OCI-LY7 (cell line): ENCODE results near the gene SH3PXD2A. TPM values are rescaled to one million over a fixed set of nuclear protein-coding genes. Genes with fewer than 3 reads are reported as not detected.

ENCODE experiments used
- BruUV-seq: library from RNA; stranded (reverse); fragments of 400-500 nt; replicated peaks from 2 replicates; lab custom pipeline; 2021; lab: Mats Ljungman, UMichigan
- CTCF ChIA-PET: fragments of 300-600 bp; sonication (Branson Sonifier 250); formaldehyde crosslinking; loops from one replicate; lab custom pipeline; 2022; ENCODE audit warnings: antibody characterized with exemption; ENCODE audit not compliant: unreplicated experiment; lab: Charles Lee
- POLR2A ChIA-PET: fragments of 300-600 bp; sonication (Branson Sonifier 250); formaldehyde crosslinking; loops from one replicate; lab custom pipeline; 2022; ENCODE audit warnings: antibody characterized with exemption; lab: Charles Lee
- DNase-seq: peaks from one replicate; pipeline ENCODE4 v3.0.0-alpha.2; 2015; ENCODE audit warnings: low spot score
- H2AFZ ChIP-seq: fragments of 200-600 bp; sonication (generic), shearing (Covaris generic); 2 replicates; pipeline ENCODE4 v1.6.1; 2014; ENCODE audit warnings: mild to moderate bottlenecking, antibody characterized with exemption, low read length, moderate library complexity
- H3K27ac ChIP-seq: fragments of 200-600 bp; sonication (generic); 2 replicates; pipeline ENCODE4 v1.5.1; 2014; ENCODE audit warnings: mixed run types, low read depth, mild to moderate bottlenecking, moderate library complexity, low read length, inconsistent platforms; ENCODE audit not compliant: poor library complexity, severe bottlenecking
- H3K36me3 ChIP-seq: fragments of 200-600 bp; sonication (generic); 2 replicates; pipeline ENCODE4 v1.6.1; 2014; ENCODE audit warnings: mild to moderate bottlenecking, antibody characterized with exemption, low read length, moderate library complexity, mixed read lengths; ENCODE audit not compliant: insufficient read depth
- H3K4me1 ChIP-seq: fragments of 200-600 bp; sonication (generic); 2 replicates; pipeline ENCODE4 v1.5.1; 2014; ENCODE audit warnings: mild to moderate bottlenecking, low read length; ENCODE audit not compliant: insufficient read depth, poor library complexity, severe bottlenecking
- H3K4me2 ChIP-seq: fragments of 200-600 bp; sonication (generic); 2 replicates; pipeline ENCODE4 v1.6.1; 2014; ENCODE audit warnings: mild to moderate bottlenecking, low read length
- H3K4me3 ChIP-seq: fragments of 200-600 bp; sonication (generic); 2 replicates; pipeline ENCODE4 v1.5.1; 2014; ENCODE audit warnings: mild to moderate bottlenecking, low read depth, low read length; ENCODE audit not compliant: poor library complexity, severe bottlenecking
- H3K79me2 ChIP-seq: fragments of 200-600 bp; sonication (generic); 2 replicates; pipeline ENCODE4 v1.6.1; 2016; ENCODE audit warnings: low read depth, mild to moderate bottlenecking, low read length, moderate library complexity, mixed read lengths; ENCODE audit not compliant: insufficient read depth
- H3K9me2 ChIP-seq: fragments of 200-600 bp; sonication (generic); 2 replicates; pipeline ENCODE4 v1.6.1; 2016; ENCODE audit warnings: mild to moderate bottlenecking, low read length, mixed read lengths; ENCODE audit not compliant: insufficient read depth
- H3K9me3 ChIP-seq: fragments of 200-600 bp; sonication (generic); 2 replicates; pipeline ENCODE4 v1.6.1; 2014; ENCODE audit warnings: mild to moderate bottlenecking, mixed run types, low read length, mixed read lengths
- H4K20me1 ChIP-seq: fragments of 200-600 bp; sonication (generic); 2 replicates; pipeline ENCODE4 v1.6.1; 2014; ENCODE audit warnings: mild to moderate bottlenecking, antibody characterized with exemption, low read length, moderate library complexity, mixed read lengths; ENCODE audit not compliant: insufficient read depth
- EZH2phosphoT487 ChIP-seq: fragments of 200-600 bp; sonication (generic); IDR thresholded peaks from 2 replicates; pipeline ENCODE4 v1.6.1; 2018; ENCODE audit warnings: low read depth, borderline replicate concordance, mild to moderate bottlenecking, mixed run types, antibody characterized with exemption, low read length, moderate library complexity, mixed read lengths
- intact Hi-C: fragments of 100-400 bp; cut with micrococcal nuclease; formaldehyde crosslinking; loops from one replicate; pipeline ENCODE4 v1.10.0; 2022; ENCODE audit not compliant: unreplicated experiment
- total RNA-seq, 2 experiments: library from RNA; depleted of rRNA in 1 of 2; stranded (reverse); fragments of >200 nt in 1 of 2; shearing (Covaris generic) in 1 of 2; gene quantifications; 2 replicates each; pipeline ENCODE4 v1.2.3, GENCODE V29; 2014 to 2022
- TF ChIP-seq, protein P1 (sequence below): fragments of 200-600 bp; sonication (generic); conservative IDR thresholded peaks from 2 replicates; pipeline ENCODE4 v1.5.1; 2014; ENCODE audit warnings: mild to moderate bottlenecking, antibody characterized with exemption, low read length, moderate library complexity, mixed read lengths

SH3PXD2A gene
- total RNA-seq, 2 experiments from 2014 or later: 0.85 to 5.9 TPM

DNA sequence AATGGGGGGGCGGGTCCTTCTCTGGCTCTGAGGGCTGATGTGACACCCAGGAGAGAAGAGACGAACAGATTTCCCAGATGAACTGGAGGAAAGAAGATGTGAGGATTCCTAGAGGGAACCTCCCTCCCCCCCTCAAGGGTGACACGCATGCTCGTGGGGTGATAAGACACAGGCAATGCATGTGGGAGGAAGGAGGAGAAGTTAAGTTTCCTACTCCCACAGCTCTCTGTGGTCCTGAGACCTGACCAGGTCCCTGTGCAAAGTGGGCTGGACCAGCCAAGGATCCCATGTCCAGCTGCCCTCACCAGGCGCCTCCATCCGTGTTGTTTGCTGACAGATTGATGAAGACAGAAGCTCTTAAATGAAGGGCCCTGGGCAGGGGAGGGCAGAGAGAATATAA, 112.6 kb downstream of the SH3PXD2A start:
- no peak overlapping the region for H3K27ac ChIP-seq
- H4K20me1 ChIP-seq: no peaks in the 10 kb centered on the region
- H3K4me3 ChIP-seq: no peak overlapping the region
- intact Hi-C loops: no loop called here
- BruUV-seq: no TSS peak
- no peaks in the 10 kb centered on the region for H3K9me3 ChIP-seq
- H3K9me2 ChIP-seq: no peaks in the 10 kb centered on the region
- CTCF ChIA-PET: no interaction called here
- H2AFZ ChIP-seq: no peak overlapping the region
- H3K4me1 ChIP-seq: peaks cover 12% of the 10 kb centered on the region
- POLR2A ChIA-PET: no interaction called here
- H3K4me2 ChIP-seq: no peak overlapping the region
- DNase-seq: no peak
- H3K79me2 ChIP-seq: no peaks in the 10 kb centered on the region
- TF ChIP-seq, protein P1, sequence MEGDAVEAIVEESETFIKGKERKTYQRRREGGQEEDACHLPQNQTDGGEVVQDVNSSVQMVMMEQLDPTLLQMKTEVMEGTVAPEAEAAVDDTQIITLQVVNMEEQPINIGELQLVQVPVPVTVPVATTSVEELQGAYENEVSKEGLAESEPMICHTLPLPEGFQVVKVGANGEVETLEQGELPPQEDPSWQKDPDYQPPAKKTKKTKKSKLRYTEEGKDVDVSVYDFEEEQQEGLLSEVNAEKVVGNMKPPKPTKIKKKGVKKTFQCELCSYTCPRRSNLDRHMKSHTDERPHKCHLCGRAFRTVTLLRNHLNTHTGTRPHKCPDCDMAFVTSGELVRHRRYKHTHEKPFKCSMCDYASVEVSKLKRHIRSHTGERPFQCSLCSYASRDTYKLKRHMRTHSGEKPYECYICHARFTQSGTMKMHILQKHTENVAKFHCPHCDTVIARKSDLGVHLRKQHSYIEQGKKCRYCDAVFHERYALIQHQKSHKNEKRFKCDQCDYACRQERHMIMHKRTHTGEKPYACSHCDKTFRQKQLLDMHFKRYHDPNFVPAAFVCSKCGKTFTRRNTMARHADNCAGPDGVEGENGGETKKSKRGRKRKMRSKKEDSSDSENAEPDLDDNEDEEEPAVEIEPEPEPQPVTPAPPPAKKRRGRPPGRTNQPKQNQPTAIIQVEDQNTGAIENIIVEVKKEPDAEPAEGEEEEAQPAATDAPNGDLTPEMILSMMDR: no peak
- no peak for TF ChIP-seq EZH2phosphoT487
- H3K36me3 ChIP-seq: no peaks in the 10 kb centered on the region

DNA sequence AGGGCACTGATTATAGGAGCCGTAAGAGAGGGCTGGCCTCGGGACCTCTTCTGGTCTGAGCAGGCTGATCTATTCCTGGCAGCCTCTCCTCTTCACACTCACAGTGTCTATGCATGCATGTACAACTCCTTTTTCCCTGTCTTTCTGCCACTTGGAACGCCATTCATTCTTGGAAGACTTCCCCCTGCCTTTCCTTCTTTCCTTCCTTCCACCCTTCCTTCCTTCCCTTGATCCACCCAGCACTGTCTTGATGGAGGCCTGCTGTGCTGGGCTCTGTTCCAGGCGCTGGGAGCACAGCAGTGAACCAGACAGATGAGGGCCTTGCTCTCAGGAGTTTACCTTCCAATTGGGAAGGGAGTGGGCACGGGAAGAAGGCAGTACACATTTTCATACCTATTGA, 114.8 kb downstream of the SH3PXD2A start:
- no peaks in the 10 kb centered on the region for H3K79me2 ChIP-seq
- CTCF ChIA-PET: no interaction called here
- H3K4me2 ChIP-seq: no peak overlapping the region
- DNase-seq: no peak
- H3K36me3 ChIP-seq: no peaks in the 10 kb centered on the region
- H3K27ac ChIP-seq: no peak overlapping the region
- no peaks in the 10 kb centered on the region for H3K9me2 ChIP-seq
- POLR2A ChIA-PET: no interaction called here
- no peaks in the 10 kb centered on the region for H4K20me1 ChIP-seq
- TF ChIP-seq, protein P1: no peak
- TF ChIP-seq EZH2phosphoT487: no peak
- H2AFZ ChIP-seq: no peak overlapping the region
- BruUV-seq: no TSS peak
- peaks cover 7% of the 10 kb centered on the region for H3K4me1 ChIP-seq
- H3K9me3 ChIP-seq: no peaks in the 10 kb centered on the region
- intact Hi-C loops: no loop called here
- no peak overlapping the region for H3K4me3 ChIP-seq

DNA sequence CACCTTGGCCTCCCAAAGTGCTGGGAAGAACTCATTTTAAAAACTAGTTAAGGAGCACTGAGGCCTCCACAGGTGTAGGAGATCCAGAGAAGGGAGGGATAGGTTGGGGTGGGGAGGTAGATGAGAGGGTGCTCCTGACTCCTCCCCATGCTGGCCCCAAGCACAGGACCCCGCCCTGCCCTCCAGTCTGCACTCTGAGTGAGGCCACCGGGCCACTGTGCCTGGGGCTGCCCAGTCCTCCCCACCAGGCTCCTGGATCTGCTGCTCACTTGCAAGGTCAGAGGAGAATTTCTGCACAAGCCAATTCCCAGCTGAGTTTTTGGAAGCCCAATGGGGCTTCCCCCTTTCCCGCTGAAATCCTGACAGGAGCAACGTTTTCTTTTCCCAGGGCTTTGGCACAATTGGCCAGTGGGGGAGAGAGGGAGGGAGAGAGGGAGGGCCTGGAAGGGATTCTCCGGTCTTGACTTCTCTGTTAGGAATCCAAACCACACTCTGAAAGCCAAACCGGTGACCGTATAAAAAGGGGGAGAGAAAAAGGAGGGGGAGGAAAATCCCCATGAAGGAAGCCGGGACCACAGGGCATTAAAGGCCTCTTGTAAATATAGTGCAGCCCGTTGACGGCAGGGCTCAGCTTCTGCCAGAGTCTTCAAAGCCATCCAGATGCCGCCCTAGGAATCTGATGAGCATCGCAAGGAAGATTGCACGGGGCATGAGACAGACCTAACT, 116.2 kb downstream of the SH3PXD2A start:
- BruUV-seq: no TSS peak
- H3K9me2 ChIP-seq: no peaks in the 10 kb centered on the region
- H3K79me2 ChIP-seq: no peaks in the 10 kb centered on the region
- no peak for DNase-seq
- H3K27ac ChIP-seq: no peak overlapping the region
- TF ChIP-seq, protein P1: no peak
- no peak for TF ChIP-seq EZH2phosphoT487
- H3K4me1 ChIP-seq: no peaks in the 10 kb centered on the region
- no peaks in the 10 kb centered on the region for H4K20me1 ChIP-seq
- H3K36me3 ChIP-seq: no peaks in the 10 kb centered on the region
- H2AFZ ChIP-seq: no peak overlapping the region
- H3K4me3 ChIP-seq: no peak overlapping the region
- intact Hi-C loops: no loop called here
- no peaks in the 10 kb centered on the region for H3K9me3 ChIP-seq
- ChIA-PET POLR2A (no interaction called here), CTCF (no interaction called here)
- H3K4me2 ChIP-seq: no peak overlapping the region
